ENCODE results near the gene TMEM158. TPM values are rescaled to one million over a fixed set of nuclear protein-coding genes. Genes with fewer than 3 reads are reported as not detected.

The TMEM158 gene
- polyA plus RNA-seq, 1 donor (not counting 4 experiments of a cell fraction or from before 2014, with no cell fraction given) = 2.0 TPM

DNA sequence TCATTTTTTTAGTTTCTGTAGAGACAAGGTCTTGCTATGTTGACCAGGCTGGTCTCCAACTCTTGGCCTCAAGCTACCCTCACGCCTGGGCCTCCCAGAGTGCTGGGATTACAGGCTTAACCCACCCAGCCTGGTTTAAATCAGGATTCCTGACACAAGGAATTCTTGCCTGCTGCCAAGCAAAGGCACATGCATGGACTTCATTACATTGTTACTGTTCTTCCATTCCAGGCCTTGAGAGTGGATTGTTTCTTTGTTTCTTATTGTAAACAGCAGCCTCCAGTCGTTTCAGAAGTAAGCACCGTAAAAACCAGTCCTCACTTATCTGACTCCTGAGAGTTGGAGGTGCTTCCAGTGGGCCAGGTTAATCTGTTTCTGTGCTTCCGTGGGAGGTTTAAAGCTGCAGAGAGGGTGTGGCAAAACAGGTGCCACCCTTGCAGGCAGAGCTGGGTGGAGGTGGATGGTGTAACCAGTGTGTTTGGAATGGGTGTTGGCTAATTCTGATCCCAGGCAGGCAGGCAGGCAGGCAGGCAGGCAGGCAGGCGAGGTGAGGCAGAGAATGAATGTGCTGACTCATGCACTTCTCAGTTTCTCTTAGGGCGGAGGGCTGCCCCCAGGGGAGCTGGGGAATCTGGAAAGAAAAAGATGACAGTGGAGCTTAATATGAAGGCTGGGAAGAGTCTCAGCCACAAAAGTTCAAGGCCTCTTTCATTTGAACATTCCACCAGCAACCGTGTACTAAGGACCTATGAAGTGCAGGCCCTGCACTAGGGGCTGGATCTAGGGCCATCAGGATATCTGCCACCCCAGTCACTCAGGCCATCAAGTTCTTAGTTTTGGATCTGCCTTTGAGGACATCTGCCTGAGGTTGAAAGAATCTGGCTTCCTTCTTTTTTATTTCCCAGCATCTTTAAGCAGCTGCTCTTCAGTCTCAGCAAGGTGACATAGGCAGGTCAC is 42.9 kb downstream of the TMEM158 start:
- TF ChIP-seq EZH2 (IDR thresholded peaks at IDR 0.05; ENCODE audit: low read length) = no peak
- TF ChIP-seq, protein P1, sequence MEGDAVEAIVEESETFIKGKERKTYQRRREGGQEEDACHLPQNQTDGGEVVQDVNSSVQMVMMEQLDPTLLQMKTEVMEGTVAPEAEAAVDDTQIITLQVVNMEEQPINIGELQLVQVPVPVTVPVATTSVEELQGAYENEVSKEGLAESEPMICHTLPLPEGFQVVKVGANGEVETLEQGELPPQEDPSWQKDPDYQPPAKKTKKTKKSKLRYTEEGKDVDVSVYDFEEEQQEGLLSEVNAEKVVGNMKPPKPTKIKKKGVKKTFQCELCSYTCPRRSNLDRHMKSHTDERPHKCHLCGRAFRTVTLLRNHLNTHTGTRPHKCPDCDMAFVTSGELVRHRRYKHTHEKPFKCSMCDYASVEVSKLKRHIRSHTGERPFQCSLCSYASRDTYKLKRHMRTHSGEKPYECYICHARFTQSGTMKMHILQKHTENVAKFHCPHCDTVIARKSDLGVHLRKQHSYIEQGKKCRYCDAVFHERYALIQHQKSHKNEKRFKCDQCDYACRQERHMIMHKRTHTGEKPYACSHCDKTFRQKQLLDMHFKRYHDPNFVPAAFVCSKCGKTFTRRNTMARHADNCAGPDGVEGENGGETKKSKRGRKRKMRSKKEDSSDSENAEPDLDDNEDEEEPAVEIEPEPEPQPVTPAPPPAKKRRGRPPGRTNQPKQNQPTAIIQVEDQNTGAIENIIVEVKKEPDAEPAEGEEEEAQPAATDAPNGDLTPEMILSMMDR (optimal IDR thresholded peaks at IDR 0.05 in 1 of 3, IDR thresholded peaks at IDR 0.05 in 1 of 3, conservative IDR thresholded peaks at IDR 0.05 in 1 of 3; ENCODE audit: extremely low read depth in 1 of 3, insufficient read depth in 2 of 3, low read length in 3 of 3) = no peak

GRCh38 chr3:45181496-45181895 is 44.6 kb downstream of the TMEM158 start:
- no peak overlapping the region for H2AFZ ChIP-seq (ENCODE audit: control insufficient read depth, low read length)
- H3K9me1 ChIP-seq (ENCODE audit: control insufficient read depth, extremely low read depth, insufficient read depth, low read length) = no peaks in the 10 kb centered on the region
- H3K4me1 ChIP-seq (ENCODE audit: control insufficient read depth, extremely low read depth, insufficient read depth, low read length) = peaks cover 49% of the 10 kb centered on the region
- DNase-seq (ENCODE audit: low read depth, low spot score) (no peak), FAIRE-seq (no peak)
- TF ChIP-seq EZH2 (IDR thresholded peaks at IDR 0.05; ENCODE audit: low read length) = no peak
- TF ChIP-seq, protein P1 (optimal IDR thresholded peaks at IDR 0.05 in 1 of 3, IDR thresholded peaks at IDR 0.05 in 1 of 3, conservative IDR thresholded peaks at IDR 0.05 in 1 of 3; ENCODE audit: extremely low read depth in 1 of 3, insufficient read depth in 2 of 3, low read length in 3 of 3) = no peak
- dilution Hi-C loops (cut with MboI; ENCODE audit: extremely low pct_ligation_motif_present, low sequenced_read_pairs) = no loop called here
- H3K4me3 ChIP-seq (ENCODE audit: control insufficient read depth in 2 of 3, extremely low read depth in 1 of 3, insufficient read depth in 2 of 3, low read depth in 1 of 3, low read length in 3 of 3) = no peak overlapping the region
- no peaks in the 10 kb centered on the region for H3K36me3 ChIP-seq (ENCODE audit: control insufficient read depth in 2 of 2, extremely low read depth in 1 of 2, insufficient read depth in 2 of 2, low read length in 2 of 2)
- H3K79me2 ChIP-seq (ENCODE audit: control insufficient read depth, insufficient read depth, low read length) = no peaks in the 10 kb centered on the region
- H4K20me1 ChIP-seq (ENCODE audit: control insufficient read depth, extremely low read depth, insufficient read depth, low read length) = no peaks in the 10 kb centered on the region
- H3K9ac ChIP-seq (ENCODE audit: control insufficient read depth, extremely low read depth, insufficient read depth, low read length) = no peak overlapping the region
- H3K9me3 ChIP-seq (ENCODE audit: control insufficient read depth, low read depth, low read length) = no peaks in the 10 kb centered on the region
- H3K27me3 ChIP-seq (ENCODE audit: control insufficient read depth, extremely low read depth, insufficient read depth, low read length) = no peaks in the 10 kb centered on the region
- no peak overlapping the region for H3K4me2 ChIP-seq (ENCODE audit: control insufficient read depth, extremely low read depth, insufficient read depth, low read depth, low read length)
- H3K27ac ChIP-seq (ENCODE audit: control insufficient read depth, insufficient read depth, low read length) = no peak overlapping the region

More for the DNA sequence above, 42.9 kb downstream of the TMEM158 start:
- H3K4me2 ChIP-seq (ENCODE audit: control insufficient read depth, extremely low read depth, insufficient read depth, low read depth, low read length) = peak overlapping the region; percentile 76
- dilution Hi-C loops (cut with MboI; ENCODE audit: extremely low pct_ligation_motif_present, low sequenced_read_pairs) = no loop called here
- no peaks in the 10 kb centered on the region for H3K9me1 ChIP-seq (ENCODE audit: control insufficient read depth, extremely low read depth, insufficient read depth, low read length)
- peak overlapping the region; percentile 66 for H3K27ac ChIP-seq (ENCODE audit: control insufficient read depth, insufficient read depth, low read length)
- H3K9ac ChIP-seq (ENCODE audit: control insufficient read depth, extremely low read depth, insufficient read depth, low read length) = peak overlapping the region; percentile 38
- H3K79me2 ChIP-seq (ENCODE audit: control insufficient read depth, insufficient read depth, low read length) = no peaks in the 10 kb centered on the region
- H2AFZ ChIP-seq (ENCODE audit: control insufficient read depth, low read length) = no peak overlapping the region
- H3K9me3 ChIP-seq (ENCODE audit: control insufficient read depth, low read depth, low read length) = no peaks in the 10 kb centered on the region
- H3K4me3 ChIP-seq (ENCODE audit: control insufficient read depth in 2 of 3, extremely low read depth in 1 of 3, insufficient read depth in 2 of 3, low read depth in 1 of 3, low read length in 3 of 3) = peak overlapping the region in 2 of 3 experiments; percentile 15 to 27
- H3K4me1 ChIP-seq (ENCODE audit: control insufficient read depth, extremely low read depth, insufficient read depth, low read length) = peaks cover 46% of the 10 kb centered on the region
- FAIRE-seq (peak; percentile 96), DNase-seq (ENCODE audit: low read depth, low spot score) (no peak)
- H3K36me3 ChIP-seq (ENCODE audit: control insufficient read depth in 2 of 2, extremely low read depth in 1 of 2, insufficient read depth in 2 of 2, low read length in 2 of 2) = no peaks in the 10 kb centered on the region
- no peaks in the 10 kb centered on the region for H3K27me3 ChIP-seq (ENCODE audit: control insufficient read depth, extremely low read depth, insufficient read depth, low read length)
- H4K20me1 ChIP-seq (ENCODE audit: control insufficient read depth, extremely low read depth, insufficient read depth, low read length) = no peaks in the 10 kb centered on the region
